GM21423 (cell line): Measurements from ENCODE around the gene NCOA6.
"Not testable (repeated sequence)": the region's sequence is repeated elsewhere in the genome, so short reads cannot be mapped to it uniquely, and the experiment has no call there.

ENCODE experiments used
- ATAC-seq: cut with Tn5 transposase; IDR thresholded peaks from one replicate; pipeline ENCODE4 v1.9.1; 2021; ENCODE audit warnings: mild to moderate bottlenecking, moderate library complexity; ENCODE audit not compliant: unreplicated experiment

The NCOA6 gene

DNA sequence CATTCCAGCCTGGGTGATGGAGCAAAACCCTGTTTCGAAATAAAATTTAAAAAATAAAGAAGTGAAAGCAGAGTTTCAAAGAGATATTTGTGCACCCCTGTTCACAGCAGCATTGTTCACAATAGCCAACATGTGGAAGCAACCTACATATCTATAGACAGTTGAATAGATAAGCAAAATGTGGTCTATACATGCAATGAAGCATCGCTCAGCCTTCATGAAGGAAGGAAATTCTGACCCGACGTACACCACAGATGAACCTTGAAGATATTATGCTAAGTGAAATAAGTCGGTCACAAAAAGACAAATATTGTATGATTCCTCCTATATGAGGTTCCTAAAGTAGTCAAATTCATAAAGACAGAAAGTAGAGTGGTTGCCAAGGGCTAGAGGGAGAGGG, 6.5 kb upstream of the NCOA6 start:
- ATAC-seq = no peak

DNA sequence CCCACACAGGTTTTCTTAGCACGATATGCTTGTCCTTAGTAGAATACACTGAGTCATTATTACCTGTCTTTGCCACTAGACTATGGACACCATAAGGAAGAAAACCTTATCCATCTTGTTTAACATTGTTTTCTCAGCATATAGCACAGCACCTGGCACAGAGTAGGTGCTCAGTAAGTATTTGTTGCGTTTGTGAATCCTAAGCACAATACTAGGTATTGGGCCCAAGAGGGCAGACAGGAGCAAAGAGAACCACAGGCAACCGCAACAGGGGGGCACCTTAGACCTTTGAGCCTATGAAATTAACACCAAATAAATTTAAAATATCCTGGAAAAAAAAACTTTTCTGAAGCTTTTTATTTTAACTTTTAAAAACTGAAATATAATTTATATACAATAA, 3.7 kb upstream of the NCOA6 start:
- ATAC-seq = no peak

DNA sequence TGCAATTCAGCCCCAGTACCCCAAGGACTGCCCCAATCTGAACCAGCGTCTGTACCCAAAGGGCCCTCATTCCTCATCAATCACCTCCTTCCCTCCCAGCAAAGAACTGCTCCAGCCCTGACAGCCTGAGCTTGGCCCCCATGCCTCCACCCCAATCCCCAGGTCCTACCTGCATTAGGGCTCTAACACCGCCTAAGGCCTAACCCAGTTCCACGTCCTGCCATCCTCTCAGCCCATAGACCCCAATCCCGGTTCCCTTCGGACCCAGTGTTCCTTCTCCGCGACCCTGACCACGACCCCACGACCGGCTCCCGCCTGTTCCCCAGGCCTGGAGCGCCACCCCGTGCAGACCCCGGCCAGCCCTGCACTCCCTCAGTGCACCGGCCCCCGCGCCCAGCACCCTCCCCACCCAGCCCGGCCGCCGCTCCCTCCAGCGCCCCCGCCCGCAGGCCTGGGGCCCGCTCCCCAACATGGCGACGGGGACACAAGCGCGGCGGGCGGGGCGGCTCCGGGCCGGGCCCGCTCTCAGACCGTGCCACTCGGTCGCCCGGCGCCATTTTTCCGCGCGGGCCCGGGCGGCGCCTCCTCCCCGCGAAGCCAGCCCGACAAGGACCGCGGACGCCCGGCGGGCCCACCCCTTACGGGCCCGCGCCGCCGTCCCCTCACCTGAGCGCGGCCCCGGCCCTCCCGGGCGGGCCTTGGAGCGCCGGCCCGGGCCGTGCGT, 483 bp downstream of the NCOA6 start:
- peak; percentile 59 for ATAC-seq

DNA sequence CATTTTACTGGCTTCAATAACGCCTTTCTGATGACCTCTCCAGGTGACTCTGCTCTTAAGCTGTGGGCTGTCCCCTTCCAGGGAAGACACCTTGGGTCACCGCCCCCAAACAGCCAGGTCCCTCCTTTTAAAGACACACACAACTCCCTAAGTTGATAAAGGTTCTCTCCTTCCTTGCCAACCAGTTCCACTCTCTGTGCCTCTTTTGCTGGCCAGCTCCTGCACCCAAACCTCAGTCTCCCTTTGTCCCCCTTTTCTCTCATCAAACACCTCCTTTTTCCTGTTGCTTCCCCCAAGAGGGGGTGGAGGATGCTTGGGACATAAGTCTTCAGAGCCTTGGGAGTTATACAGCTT, 1.0 kb downstream of the NCOA6 start:
- ATAC-seq = peak; percentile 51

DNA sequence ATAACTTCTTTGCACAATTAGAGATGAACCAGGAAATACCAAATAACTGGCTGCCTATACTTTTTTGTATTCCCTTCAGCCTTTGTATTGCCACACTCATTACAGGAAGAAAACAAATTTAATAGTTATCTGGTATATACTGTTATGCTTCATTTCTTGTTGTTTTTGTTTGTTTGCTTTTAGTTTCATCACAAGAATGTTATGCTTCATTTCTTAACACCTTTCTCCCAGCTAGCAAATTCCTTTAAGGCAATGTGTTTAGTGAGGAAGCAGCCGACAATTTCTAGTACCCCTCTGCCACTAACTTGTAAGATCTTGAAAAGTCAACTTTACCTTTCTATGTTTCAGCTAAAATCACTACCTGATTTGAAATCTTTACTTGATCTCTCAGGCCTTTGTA, 1.4 kb downstream of the NCOA6 start:
- ATAC-seq = no peak

DNA sequence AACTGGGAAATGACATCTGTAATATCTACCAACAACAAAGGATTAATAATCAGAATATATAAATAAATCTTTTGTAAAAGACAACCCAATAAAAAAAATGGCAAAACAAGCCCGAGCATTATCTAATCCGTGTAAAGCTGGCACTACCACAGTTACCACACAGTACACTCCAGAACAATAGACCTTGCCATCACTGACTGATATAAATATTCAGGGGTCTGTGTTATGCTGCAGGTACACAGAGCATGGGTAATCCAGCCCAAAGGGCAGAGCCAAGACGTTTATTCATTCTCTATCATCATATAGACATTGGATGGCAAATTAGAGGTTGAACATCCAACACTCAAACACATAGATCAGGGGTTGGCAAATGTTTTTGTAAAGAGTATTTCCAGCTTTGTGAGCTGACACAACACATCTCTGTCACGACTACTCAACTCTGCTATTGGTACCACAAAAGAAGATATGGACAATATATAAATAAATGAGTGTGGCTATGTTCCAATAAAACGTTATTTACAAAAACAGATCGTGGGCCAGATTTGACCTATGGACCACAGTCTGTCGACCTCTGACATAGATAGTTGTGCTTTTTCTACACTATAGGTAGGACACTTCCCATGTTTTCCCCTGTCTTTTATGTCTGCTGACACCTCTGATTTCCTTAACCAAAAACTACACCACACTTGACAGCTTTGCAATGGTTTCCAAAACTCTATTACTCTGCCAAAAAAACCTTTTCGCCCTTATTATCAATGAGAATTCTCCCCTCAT, 4.5 kb downstream of the NCOA6 start:
- no peak for ATAC-seq

DNA sequence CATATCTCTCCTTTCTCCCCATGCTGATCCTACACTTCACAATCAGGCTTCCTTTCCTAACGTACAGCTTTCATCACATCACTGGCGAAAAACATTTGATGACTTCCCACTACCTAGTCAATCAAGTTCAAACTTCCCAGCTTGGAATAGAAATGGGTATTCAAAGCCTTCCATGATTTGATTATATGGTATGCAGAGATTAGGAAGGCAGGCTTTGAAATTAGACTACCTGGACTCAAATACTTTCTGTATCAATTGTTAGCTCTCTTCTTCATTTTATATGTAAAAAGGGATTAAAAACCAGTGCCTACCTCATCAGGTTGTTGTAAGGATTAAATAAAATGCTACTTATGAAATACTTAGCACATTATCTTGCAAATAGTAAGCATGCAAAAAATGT, 7.7 kb downstream of the NCOA6 start:
- no peak for ATAC-seq

DNA sequence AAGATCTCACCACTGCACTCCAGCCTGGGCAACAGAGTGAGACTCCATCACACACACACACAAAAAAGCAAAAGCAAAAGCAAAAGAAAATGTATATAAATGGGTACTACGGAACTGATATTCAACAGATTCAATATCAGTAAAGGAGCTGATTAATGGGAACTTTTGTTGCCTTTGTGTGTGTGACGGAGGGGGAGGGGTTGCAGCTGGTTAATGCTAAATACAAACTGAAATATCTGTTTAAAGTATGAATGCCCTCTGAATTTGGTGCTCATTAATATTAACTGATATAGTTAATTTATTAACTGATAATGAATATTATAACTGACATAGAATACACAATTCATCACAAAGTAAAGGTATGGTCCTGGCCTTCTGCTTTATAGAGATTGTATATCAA, 8.4 kb downstream of the NCOA6 start:
- ATAC-seq = no peak

DNA sequence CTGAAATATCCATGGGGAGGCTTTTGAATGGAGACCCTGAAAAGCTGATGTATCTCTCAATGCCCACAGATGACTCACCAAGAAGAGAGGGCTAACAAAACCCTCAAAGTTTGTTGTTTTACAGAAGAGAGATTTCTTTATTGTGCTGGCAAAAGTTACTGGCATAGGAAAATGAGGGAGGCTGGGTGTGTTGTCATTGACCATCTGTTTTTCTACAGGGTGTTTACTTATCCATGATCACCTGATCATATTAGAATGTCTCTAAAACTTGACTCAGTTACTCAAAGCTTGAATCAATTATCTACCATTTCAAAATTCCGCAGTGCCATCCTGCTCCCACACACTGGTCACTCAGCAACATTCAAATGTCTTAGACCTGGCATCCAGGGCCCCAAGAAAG, 9.8 kb downstream of the NCOA6 start:
- ATAC-seq = no peak

DNA sequence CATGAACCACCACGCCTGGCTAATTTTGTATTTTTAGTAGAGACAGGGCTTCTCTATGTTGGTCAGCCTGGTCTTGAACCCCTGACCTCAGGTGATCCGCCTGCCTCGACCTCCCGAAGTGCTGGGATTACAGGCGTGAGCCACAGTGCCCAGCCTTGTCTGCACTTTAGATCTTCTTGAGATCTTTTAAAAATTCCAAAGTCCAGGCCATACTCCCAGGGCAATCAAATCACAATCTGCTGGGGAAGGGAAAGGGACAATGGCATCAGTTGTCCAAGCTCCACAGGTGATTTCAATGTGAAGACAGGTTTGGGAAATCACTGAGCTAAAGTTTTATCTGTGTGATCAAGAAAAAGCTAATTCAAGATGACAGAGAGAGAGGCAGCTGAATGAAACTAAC, 16.9 kb downstream of the NCOA6 start:
- no peak for ATAC-seq

DNA sequence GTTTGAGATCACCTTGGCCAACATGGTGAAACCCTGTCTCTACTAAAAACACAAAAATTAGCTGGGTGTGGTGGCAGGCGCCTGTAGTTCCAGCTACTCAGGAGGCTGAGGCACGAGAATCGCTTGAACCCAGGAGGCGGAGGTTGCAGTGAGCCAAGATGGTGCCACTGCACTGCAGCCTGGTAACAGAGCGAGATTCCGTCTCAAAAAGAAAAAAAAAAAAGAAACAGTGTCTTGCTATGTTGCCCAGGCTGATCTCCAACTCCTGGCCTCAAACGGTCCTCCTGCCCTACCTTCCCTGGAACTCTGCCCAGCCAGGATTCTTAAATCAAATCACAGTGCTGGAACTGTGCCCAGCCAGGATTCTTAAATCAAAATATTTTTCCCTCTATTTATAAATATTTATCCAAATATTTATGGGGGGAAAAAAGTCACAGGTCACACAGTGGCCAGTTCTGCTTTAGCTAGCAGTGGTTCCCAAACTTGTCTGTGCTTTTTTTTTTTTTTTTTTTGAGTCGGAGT, 17.4 kb downstream of the NCOA6 start:
- ATAC-seq = not testable (repeated sequence)

DNA sequence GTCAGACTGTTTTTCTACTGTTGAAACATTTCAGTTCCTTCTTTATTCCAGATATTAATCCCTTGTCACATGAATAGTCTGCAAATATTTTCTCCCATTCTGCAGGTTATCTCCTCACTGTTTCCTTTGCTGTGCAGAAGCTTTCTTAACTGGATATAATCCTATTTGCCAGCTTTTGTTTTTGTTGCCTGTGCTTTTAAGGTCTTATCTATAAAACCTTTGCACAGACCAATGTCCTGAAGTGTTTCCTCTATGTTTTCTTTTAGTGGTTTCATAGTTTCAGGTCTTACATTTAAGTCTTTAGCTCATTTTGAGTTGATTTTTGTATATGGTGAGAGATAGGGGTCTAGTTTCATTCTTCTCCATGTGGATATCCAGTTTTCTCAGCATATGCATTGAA, 19.2 kb downstream of the NCOA6 start:
- ATAC-seq = no peak

DNA sequence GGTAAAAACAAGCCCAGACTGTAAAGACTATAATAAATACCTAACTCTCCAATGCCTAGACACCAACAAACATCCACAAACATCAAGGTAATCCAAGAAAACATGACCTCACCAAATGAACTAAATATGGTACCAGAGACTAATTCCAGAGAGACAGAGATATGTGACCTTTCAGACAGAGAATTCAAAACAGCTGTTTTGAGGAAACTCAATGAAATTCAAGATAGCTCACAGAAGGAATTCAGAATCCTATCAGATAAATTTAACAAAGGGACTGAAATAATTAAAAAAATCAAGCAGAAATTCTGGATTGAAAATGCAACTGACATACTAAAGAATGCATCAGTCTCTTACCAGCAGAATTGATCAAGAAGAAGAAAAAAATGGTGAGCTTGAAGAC, 26.6 kb downstream of the NCOA6 start:
- ATAC-seq = no peak

DNA sequence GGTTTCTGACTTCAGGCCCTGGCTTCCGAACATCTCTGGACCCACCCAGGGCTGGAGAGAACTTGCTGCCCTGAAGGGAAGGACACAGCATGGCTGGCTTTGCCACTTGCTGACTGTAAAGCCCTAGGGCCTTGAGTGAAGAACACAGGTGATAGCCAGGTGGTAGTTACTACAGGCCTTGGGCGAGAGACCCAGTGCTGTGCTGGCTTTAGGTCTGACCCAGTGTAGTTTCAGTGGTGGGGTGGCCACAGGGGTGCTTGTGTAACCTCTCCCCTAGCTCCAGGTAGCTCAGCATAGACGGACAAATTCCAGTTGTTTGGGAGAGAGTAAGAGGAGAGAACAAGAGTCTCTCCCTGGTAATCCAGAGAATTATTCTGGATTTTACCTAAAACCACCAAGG, 27.1 kb downstream of the NCOA6 start:
- ATAC-seq = no peak

DNA sequence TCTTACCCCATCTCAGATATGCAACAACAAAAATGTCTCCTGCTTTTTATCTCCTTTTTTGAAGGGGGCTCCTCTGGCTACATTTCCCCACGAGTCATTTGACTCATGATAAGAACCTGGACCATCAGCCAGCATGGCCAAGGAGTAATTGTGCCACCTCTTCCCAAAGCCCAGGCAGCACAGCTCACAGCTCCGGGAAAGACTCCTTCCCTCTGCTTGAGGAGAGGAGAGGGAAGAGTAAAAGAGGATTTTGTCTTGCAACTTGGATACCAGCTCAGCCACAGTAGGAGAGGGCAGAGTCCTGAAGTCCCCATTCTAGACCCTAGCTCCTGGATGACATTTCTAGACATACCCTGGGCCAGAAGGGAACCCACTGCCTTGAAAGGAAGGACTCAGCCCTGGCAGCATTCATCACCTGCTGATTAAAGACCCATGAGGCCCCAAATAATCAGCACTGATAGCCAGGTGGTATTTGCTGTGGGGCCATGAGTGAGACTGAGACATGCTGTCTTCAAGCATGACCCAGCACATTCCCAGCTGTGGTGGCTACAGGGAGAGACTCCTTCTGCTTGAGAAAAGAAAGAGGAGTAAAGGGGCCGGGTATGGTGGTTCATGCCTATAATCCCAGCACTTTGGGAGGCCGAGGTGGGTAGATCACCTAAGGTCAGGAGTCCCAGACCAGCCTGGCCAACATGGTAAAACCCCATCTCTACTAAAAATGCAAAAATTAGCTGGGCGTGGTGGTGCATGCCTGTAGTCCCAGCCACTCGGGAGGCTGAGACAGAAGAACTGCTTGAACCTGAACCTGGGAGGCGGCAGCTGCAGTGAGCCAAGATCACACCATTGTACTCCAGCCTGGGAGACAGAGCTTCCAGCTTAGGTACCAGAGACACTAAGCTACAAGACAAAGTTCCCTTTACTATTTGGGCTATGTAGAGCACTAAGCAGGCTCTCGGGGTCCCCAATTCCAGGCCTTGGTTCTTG, 28.1 kb downstream of the NCOA6 start:
- ATAC-seq = no peak

DNA sequence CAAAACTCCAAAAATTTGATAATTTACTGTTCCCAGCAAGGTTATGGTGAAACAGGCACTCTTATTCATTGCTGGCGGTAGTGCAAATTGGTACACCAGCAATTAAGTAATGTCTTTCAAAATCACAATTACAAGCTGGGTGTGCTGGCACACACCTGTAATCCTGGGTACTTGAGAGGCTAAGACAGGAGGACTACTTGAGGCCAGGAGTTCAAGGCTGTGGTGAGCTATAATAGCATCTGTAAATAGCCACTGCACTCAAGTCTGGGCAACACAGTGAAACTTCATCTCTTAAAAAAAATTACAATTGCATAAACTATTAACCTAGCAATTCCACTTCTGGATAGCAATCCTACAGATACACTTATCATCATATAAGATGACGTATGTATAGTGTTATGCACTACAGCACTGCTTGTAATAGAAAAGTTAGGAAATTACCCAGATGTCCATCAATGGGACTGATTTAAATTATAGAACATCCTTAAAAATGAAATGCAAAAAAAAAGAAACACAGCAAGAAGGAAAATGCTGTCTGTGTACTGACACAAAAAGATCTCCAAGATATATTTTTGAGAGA, 31.4 kb downstream of the NCOA6 start:
- no peak for ATAC-seq

DNA sequence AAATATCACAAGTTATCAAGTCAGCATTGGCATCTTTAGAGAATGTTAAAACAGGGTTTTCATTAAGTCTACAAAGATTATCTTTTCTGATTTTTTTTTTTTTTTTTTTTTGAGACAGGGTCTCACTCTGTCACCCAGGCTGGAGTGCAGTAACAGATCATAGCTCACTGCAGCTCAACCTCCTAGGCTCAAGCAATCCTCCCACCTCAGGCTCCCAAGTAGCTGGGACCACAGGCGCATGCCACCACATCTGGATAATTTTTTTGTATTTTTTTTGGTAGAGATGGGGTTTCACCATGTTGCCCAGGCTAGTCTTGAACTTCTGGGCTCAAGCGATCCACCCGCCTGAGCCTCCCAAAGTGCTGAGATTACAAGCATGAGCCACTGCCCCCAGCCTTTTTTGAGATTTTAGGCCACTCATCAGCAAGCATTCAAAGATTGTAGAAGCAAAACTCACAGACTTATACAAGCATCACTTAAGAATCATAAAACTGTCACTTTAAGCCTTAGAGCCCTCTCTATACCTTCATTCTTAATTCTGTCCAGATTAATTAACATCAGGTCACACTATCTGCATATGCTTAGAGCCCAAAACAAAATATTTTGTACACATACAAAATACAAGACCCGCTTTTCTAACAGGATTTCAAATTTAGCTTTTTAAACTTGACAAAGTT, 32.6 kb downstream of the NCOA6 start:
- ATAC-seq = no peak

DNA sequence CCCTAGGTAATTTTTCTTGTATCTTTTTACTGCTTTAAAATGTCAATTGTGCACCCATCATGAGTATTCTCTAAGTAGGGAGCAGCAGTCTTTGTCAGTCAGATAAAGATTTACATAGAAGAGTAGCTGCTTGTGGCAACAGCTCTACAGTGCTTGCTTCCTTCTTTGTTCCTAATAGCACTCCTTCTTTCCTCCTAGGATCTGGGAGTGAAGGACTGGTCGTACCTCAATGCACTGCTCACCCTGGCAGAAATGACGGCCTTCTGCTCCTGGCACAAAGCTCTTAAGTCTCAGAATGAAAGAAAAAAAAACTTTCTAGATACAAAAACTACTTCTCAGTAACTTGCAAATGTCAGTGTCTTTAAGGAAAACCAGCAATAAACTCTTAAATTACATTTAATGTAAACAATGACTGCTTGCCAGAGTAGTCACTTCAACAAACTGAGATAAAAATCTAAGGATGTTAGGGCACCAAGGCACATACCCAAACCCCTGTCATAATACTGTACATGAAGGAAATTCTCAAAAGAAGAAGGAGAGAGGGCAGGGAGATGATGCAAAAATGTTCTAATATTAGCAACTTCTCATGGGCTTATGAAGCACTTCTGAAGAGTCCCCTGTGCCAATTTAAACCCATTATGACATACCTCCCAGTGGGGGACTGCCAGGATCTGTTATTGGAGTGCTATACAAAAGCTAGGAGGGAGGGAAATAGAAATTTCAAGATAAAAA, 34.0 kb downstream of the NCOA6 start:
- no peak for ATAC-seq

DNA sequence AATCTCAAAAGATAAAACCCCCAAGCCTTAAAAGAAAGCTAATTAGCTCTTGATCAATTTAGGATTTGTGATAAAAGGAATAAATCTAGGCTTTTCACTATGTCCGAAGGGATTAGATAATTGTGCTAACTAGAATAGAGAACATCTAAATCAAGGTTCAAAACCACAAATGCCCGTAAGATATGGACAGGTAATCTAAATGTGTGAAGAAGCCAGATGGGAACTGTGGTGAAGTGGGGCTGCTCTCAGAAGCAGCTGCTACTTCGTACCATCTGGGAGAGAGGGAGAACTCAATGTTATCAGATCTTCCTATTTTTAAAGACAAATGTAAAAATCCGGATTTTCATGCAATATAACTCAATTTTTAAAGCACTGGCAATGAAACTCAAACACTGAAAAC, 44.2 kb downstream of the NCOA6 start:
- ATAC-seq = no peak

DNA sequence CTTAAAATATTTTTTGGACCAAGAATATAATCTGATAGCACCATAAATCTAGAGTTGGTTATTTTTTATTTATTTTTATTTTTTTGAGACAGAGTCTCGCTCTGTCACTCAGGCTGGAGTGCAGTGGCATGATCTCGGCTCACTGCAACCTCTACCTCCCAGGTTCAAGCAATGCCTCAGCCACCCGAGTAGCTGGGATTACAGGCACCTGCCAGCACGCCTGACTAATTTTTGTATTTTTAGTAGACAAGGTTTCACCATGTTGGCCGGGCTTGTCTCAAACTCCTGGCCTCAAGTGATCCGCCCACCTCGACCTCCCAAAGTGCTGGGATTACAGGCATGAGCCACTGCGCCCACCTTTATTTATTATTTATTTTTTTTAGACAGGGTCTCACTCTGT, 45.2 kb downstream of the NCOA6 start:
- ATAC-seq = not testable (repeated sequence)
